Endothelial cell of umbilical vein (primary cell): ENCODE results near the gene SYNJ1.

Experiments used
- CTCF ChIP-seq, 2 donors: IDR thresholded peaks; 1 replicate in 1 of 2; 2 replicates in 1 of 2; pipeline ENCODE4 v1.5.1; 2011; ENCODE audit warnings: low read length in 2 of 2, mild to moderate bottlenecking in 2 of 2, moderate library complexity in 2 of 2, control low read depth in 1 of 2, inconsistent platforms in 1 of 2, low read depth in 1 of 2; ENCODE audit not compliant: insufficient read depth in 1 of 2; ENCODE audit errors: extremely low read depth in 1 of 2
- EZH2 ChIP-seq: IDR thresholded peaks from 2 replicates; pipeline ENCODE4 v1.6.1; 2012; ENCODE audit warnings: borderline replicate concordance, low read depth, mild to moderate bottlenecking, moderate library complexity, low read length, inconsistent platforms; ENCODE audit not compliant: severe bottlenecking
- POLR2A ChIP-seq: IDR thresholded peaks from 2 replicates; pipeline ENCODE4 v1.6.1; 2012; ENCODE audit warnings: low read depth, mild to moderate bottlenecking, control low read depth, low read length
- POLR2AphosphoS5 ChIP-seq: IDR thresholded peaks from 2 replicates; pipeline ENCODE4 v1.6.1; 2012; ENCODE audit warnings: low read depth, mild to moderate bottlenecking, control low read depth, low read length, moderate library complexity; ENCODE audit not compliant: insufficient read depth

- TF ChIP-seq CTCF (IDR thresholded peaks at IDR 0.05; ENCODE audit: extremely low read depth in 1 of 2, insufficient read depth in 1 of 2, low read depth in 1 of 2, low read length in 2 of 2) (no peak), POLR2A (no peak), EZH2 (no peak), POLR2AphosphoS5 (no peak)
These were observed 20.7 kb upstream of the SYNJ1 start for GRCh38 chr21:32748529-32748928.
